Neural cell (in vitro differentiated cells): ENCODE results near the gene LY6G6D. TPM values are rescaled to one million over a fixed set of nuclear protein-coding genes. Genes with fewer than 3 reads are reported as not detected.

Source experiments
- H2AFZ ChIP-seq: fragments of 200-600, 300-800 bp; sonication (generic), shearing (Covaris generic); 2 replicates; pipeline ENCODE4 v1.6.0; 2014; ENCODE audit warnings: low read depth, mild to moderate bottlenecking, antibody characterized with exemption, low read length, moderate library complexity
- H3F3A ChIP-seq: fragments of 200-600 bp; shearing (Covaris generic); 2 replicates; pipeline ENCODE4 v1.6.1; 2016; ENCODE audit warnings: mild to moderate bottlenecking, moderate library complexity, mixed read lengths, antibody characterized with exemption, low read length; ENCODE audit not compliant: insufficient read depth, poor library complexity, severe bottlenecking
- H3K27ac ChIP-seq: fragments of 200-600, 300-800 bp; sonication (generic), shearing (Covaris generic); 2 replicates; pipeline ENCODE4 v1.5.1; 2014; ENCODE audit warnings: mild to moderate bottlenecking, low read length, moderate library complexity
- H3K27me3 ChIP-seq: fragments of 300-800, 200-600 bp; sonication (generic), shearing (Covaris generic); 2 replicates; pipeline ENCODE4 v1.6.0; 2014; ENCODE audit warnings: mild to moderate bottlenecking, low read depth, low read length, moderate library complexity; ENCODE audit not compliant: insufficient read depth
- H3K36me3 ChIP-seq: fragments of 300-800, 200-600 bp; sonication (generic), shearing (Covaris generic); 2 replicates; pipeline ENCODE4 v1.5.1; 2014; ENCODE audit warnings: mild to moderate bottlenecking, antibody characterized with exemption, low read length, moderate library complexity; ENCODE audit not compliant: insufficient read depth
- H3K4me2 ChIP-seq: fragments of 300-800, 200-600 bp; sonication (generic), shearing (Covaris generic); 2 replicates; pipeline ENCODE4 v1.6.0; 2014; ENCODE audit warnings: mild to moderate bottlenecking, low read length
- H3K4me3 ChIP-seq: fragments of 300-800, 200-600 bp; sonication (generic), shearing (Covaris generic); 2 replicates; pipeline ENCODE4 v1.5.1; 2014; ENCODE audit warnings: mild to moderate bottlenecking, low read length, moderate library complexity
- H3K79me2 ChIP-seq: fragments of 200-600 bp; shearing (Covaris generic); replicated peaks from 2 replicates; pipeline ENCODE4 v1.6.0; 2014; ENCODE audit warnings: mild to moderate bottlenecking, low read length, moderate library complexity; ENCODE audit not compliant: insufficient read depth
- H3K9ac ChIP-seq: fragments of 300-800, 200-600 bp; sonication (generic), shearing (Covaris generic); 2 replicates; pipeline ENCODE4 v1.6.1; 2016; ENCODE audit warnings: mild to moderate bottlenecking, low read length, mixed read lengths
- H3K9me2 ChIP-seq: fragments of 200-600 bp; shearing (Covaris generic); 2 replicates; pipeline ENCODE4 v1.6.1; 2016; ENCODE audit warnings: mild to moderate bottlenecking, low read length, mixed read lengths; ENCODE audit not compliant: insufficient read depth
- H3K9me3 ChIP-seq: fragments of 200-600, 300-800 bp; sonication (generic), shearing (Covaris generic); 2 replicates; pipeline ENCODE4 v1.6.1; 2016; ENCODE audit warnings: mild to moderate bottlenecking, mixed run types, low read length, moderate library complexity, mixed read lengths
- H4K20me1 ChIP-seq: fragments of 200-600 bp; shearing (Covaris generic); 2 replicates; pipeline ENCODE4 v1.6.1; 2016; ENCODE audit warnings: mild to moderate bottlenecking, mixed run types; ENCODE audit not compliant: insufficient read depth
- EP300 ChIP-seq: fragments of 450-650 bp; conservative IDR thresholded peaks from 2 replicates; pipeline ENCODE4 v1.6.1; 2014; ENCODE audit warnings: antibody characterized with exemption, mild to moderate bottlenecking, moderate library complexity; ENCODE audit not compliant: poor library complexity, severe bottlenecking
- EZH2 ChIP-seq: fragments of 200-600, 300-800 bp; shearing (Covaris generic), sonication (generic); IDR thresholded peaks from 2 replicates; pipeline ENCODE4 v1.6.1; 2014; ENCODE audit warnings: antibody characterized with exemption, low read length, borderline replicate concordance, mild to moderate bottlenecking; ENCODE audit not compliant: insufficient read depth, poor library complexity, severe bottlenecking
- MXI1 ChIP-seq: fragments of 450-650 bp; conservative IDR thresholded peaks from 2 replicates; pipeline ENCODE4 v1.6.1; 2014; ENCODE audit warnings: antibody characterized with exemption, mild to moderate bottlenecking; ENCODE audit not compliant: poor library complexity, severe bottlenecking
- POLR2AphosphoS5 ChIP-seq: IDR thresholded peaks from 2 replicates; pipeline ENCODE4 v1.6.1; 2012
- RAD21 ChIP-seq: fragments of 450-650 bp; conservative IDR thresholded peaks from 2 replicates; pipeline ENCODE4 v1.6.1; 2014; ENCODE audit warnings: antibody characterized with exemption, mild to moderate bottlenecking, moderate library complexity
- REST ChIP-seq: IDR thresholded peaks from 2 replicates; pipeline ENCODE4 v1.6.1; 2012; ENCODE audit warnings: borderline replicate concordance
- SMC3 ChIP-seq: fragments of 450-650 bp; conservative IDR thresholded peaks from 2 replicates; pipeline ENCODE4 v1.6.1; 2014; ENCODE audit warnings: antibody characterized with exemption, mild to moderate bottlenecking, moderate library complexity; ENCODE audit not compliant: poor library complexity
- TAF1 ChIP-seq: IDR thresholded peaks from 2 replicates; pipeline ENCODE4 v1.6.1; 2012; ENCODE audit warnings: low read depth
- polyA plus RNA-seq: library from polyadenylated mRNA; depleted of rRNA; stranded (reverse); fragments of >200 nt; gene quantifications from 2 replicates; pipeline ENCODE4 v1.2.3, GENCODE V29; 2014
- TF ChIP-seq, protein P1 (sequence below): fragments of 450-650 bp; IDR thresholded peaks from 2 replicates; pipeline ENCODE4 v1.5.1; 2014; ENCODE audit warnings: antibody characterized with exemption, mild to moderate bottlenecking, moderate library complexity; ENCODE audit not compliant: poor library complexity, severe bottlenecking

Gene LY6G6D
- polyA plus RNA-seq, 1 donor from 2014 or later, result not detected

- no peak overlapping the region for H2AFZ ChIP-seq
- H3K79me2 ChIP-seq, result peaks cover 24% of the 10 kb centered on the region
- no peaks in the 10 kb centered on the region for H3K36me3 ChIP-seq
- H3K9me2 ChIP-seq, result no peaks in the 10 kb centered on the region
- H3K9me3 ChIP-seq, result no peaks in the 10 kb centered on the region
- no peak overlapping the region for H3K4me3 ChIP-seq
- H3K27me3 ChIP-seq, result no peaks in the 10 kb centered on the region
- no peak overlapping the region for H3K4me2 ChIP-seq
- H3K27ac ChIP-seq, result no peak overlapping the region
- no peak for TF ChIP-seq MXI1
- TF ChIP-seq EP300, result no peak
- no peak for TF ChIP-seq POLR2AphosphoS5
- TF ChIP-seq, protein P1, sequence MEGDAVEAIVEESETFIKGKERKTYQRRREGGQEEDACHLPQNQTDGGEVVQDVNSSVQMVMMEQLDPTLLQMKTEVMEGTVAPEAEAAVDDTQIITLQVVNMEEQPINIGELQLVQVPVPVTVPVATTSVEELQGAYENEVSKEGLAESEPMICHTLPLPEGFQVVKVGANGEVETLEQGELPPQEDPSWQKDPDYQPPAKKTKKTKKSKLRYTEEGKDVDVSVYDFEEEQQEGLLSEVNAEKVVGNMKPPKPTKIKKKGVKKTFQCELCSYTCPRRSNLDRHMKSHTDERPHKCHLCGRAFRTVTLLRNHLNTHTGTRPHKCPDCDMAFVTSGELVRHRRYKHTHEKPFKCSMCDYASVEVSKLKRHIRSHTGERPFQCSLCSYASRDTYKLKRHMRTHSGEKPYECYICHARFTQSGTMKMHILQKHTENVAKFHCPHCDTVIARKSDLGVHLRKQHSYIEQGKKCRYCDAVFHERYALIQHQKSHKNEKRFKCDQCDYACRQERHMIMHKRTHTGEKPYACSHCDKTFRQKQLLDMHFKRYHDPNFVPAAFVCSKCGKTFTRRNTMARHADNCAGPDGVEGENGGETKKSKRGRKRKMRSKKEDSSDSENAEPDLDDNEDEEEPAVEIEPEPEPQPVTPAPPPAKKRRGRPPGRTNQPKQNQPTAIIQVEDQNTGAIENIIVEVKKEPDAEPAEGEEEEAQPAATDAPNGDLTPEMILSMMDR, result no peak
- no peak for TF ChIP-seq TAF1
- TF ChIP-seq REST, result no peak
- no peak for TF ChIP-seq EZH2
- no peak for TF ChIP-seq SMC3
- TF ChIP-seq RAD21, result no peak
- no peaks in the 10 kb centered on the region for H3F3A ChIP-seq
- no peaks in the 10 kb centered on the region for H4K20me1 ChIP-seq
- H3K9ac ChIP-seq, result no peak overlapping the region
Observed at GRCh38 chr6:31727034-31727716, 12.0 kb downstream of the LY6G6D start.

- H2AFZ ChIP-seq, result no peak overlapping the region
- H4K20me1 ChIP-seq, result no peaks in the 10 kb centered on the region
- H3K9me3 ChIP-seq, result no peaks in the 10 kb centered on the region
- peak overlapping the region; percentile 92 for H3K4me3 ChIP-seq
- no peaks in the 10 kb centered on the region for H3K36me3 ChIP-seq
- TF ChIP-seq TAF1 (no peak), MXI1 (no peak), RAD21 (no peak), POLR2AphosphoS5 (no peak), REST (no peak)
- H3K9me2 ChIP-seq, result no peaks in the 10 kb centered on the region
- peak overlapping the region; percentile 92 for H3K4me2 ChIP-seq
- H3K27ac ChIP-seq, result no peak overlapping the region
- no peak overlapping the region for H3K9ac ChIP-seq
- H3F3A ChIP-seq, result no peaks in the 10 kb centered on the region
- H3K79me2 ChIP-seq, result peaks cover 24% of the 10 kb centered on the region
- no peaks in the 10 kb centered on the region for H3K27me3 ChIP-seq
Observed at GRCh38 chr6:31727717-31728671, 12.8 kb downstream of the LY6G6D start.
